ENCODE data around the gene ZCCHC12.

ZCCHC12 gene

GRCh38 chrX:118823263-118824172, at the start of gene ZCCHC12:
Gene ZCCHC12 (plus strand): TSS chrX:118823824. CDS start chrX:118825245, 1,421 bp downstream.
- H3K4me3 ChIP-seq (ENCODE audit: low read length), result no peak within 1 kb of the TSS

DNA sequence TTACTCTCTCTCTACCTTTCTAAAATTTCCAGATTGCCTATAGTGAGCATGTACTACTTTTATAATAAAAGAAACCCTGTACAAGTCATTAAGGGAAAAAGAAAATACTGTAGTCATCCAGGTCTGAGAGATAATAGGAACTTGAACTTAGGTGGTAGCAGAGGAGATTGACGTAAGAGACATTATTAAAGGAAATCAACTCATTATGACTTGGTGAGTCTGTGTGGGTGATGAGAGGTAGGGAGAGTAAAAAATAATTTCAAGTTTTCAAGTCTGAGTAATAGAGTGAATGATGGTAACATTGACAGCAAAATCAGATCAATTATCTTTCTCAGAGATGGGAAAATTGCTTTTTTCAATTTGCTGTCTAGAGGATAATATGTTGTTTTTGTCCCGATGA, 44.0 kb upstream of the ZCCHC12 start:
- DNase-seq (ENCODE audit: low read depth), result no peak
- H3K4me3 ChIP-seq (ENCODE audit: low read length), result no peak overlapping the region
- TF ChIP-seq, protein P1, sequence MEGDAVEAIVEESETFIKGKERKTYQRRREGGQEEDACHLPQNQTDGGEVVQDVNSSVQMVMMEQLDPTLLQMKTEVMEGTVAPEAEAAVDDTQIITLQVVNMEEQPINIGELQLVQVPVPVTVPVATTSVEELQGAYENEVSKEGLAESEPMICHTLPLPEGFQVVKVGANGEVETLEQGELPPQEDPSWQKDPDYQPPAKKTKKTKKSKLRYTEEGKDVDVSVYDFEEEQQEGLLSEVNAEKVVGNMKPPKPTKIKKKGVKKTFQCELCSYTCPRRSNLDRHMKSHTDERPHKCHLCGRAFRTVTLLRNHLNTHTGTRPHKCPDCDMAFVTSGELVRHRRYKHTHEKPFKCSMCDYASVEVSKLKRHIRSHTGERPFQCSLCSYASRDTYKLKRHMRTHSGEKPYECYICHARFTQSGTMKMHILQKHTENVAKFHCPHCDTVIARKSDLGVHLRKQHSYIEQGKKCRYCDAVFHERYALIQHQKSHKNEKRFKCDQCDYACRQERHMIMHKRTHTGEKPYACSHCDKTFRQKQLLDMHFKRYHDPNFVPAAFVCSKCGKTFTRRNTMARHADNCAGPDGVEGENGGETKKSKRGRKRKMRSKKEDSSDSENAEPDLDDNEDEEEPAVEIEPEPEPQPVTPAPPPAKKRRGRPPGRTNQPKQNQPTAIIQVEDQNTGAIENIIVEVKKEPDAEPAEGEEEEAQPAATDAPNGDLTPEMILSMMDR (IDR thresholded peaks at IDR 0.05; ENCODE audit: insufficient read depth, low read depth, low read length, missing control alignments), result no peak

More at GRCh38 chrX:118823263-118824172, at the start of gene ZCCHC12:
- TF ChIP-seq, protein P1 (IDR thresholded peaks at IDR 0.05; ENCODE audit: insufficient read depth, low read depth, low read length, missing control alignments), result no peak
- peak; percentile 14 for DNase-seq (ENCODE audit: low read depth)

GRCh38 chrX:118780509-118780908, 43.1 kb upstream of the ZCCHC12 start:
- TF ChIP-seq, protein P1 (IDR thresholded peaks at IDR 0.05; ENCODE audit: insufficient read depth, low read depth, low read length, missing control alignments), result no peak
- no peak overlapping the region for H3K4me3 ChIP-seq (ENCODE audit: low read length)
- DNase-seq (ENCODE audit: low read depth), result no peak

GRCh38 chrX:118780911-118781310, 42.7 kb upstream of the ZCCHC12 start:
- H3K4me3 ChIP-seq (ENCODE audit: low read length), result no peak overlapping the region
- TF ChIP-seq, protein P1 (IDR thresholded peaks at IDR 0.05; ENCODE audit: insufficient read depth, low read depth, low read length, missing control alignments), result no peak
- DNase-seq (ENCODE audit: low read depth), result no peak

GRCh38 chrX:118795528-118796280, 27.9 kb upstream of the ZCCHC12 start:
- DNase-seq (ENCODE audit: low read depth), result no peak
- TF ChIP-seq, protein P1 (IDR thresholded peaks at IDR 0.05; ENCODE audit: insufficient read depth, low read depth, low read length, missing control alignments), result no peak
- H3K4me3 ChIP-seq (ENCODE audit: low read length), result no peak overlapping the region

DNA sequence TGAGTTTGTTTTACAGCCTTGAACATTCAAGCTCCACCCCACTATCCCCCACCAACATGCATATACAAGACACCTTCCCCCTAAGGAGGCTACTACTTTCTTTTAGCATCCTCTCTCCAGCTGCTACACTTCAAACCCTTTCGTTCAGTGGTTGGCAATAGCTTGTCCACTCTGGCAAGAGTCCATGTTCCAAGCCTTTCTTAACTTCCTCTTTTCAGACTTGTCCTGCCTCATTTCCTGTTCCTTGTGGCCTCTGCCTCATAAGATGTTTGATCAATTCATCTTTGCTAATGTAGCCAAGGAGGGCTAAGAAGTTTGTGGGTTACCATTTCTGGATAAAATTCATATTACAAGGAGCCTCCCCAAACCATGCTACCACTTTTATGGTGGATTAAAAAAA, 20.8 kb upstream of the ZCCHC12 start:
- H3K4me3 ChIP-seq (ENCODE audit: low read length), result no peak overlapping the region
- TF ChIP-seq, protein P1 (IDR thresholded peaks at IDR 0.05; ENCODE audit: insufficient read depth, low read depth, low read length, missing control alignments), result no peak
- no peak for DNase-seq (ENCODE audit: low read depth)

Measured in epithelial cell of esophagus (primary cell).